HEK293T (cell line): ENCODE results near the gene CNPPD1.

ENCODE experiments used
- CTCF ChIA-PET: fragments of 350-600 bp; formaldehyde crosslinking; extraction: SDS; loops from one replicate; lab custom pipeline; 2021; ENCODE audit warnings: antibody characterized with exemption, inconsistent platforms; lab: Yijun Ruan, JAX
- POLR2A ChIA-PET: fragments of 350-600 bp; formaldehyde crosslinking; extraction: SDS; loops from one replicate; lab custom pipeline; 2020; ENCODE audit warnings: antibody characterized with exemption, inconsistent platforms; lab: Yijun Ruan, JAX
- DNase-seq: peaks from one replicate; pipeline ENCODE4 v3.0.0; 2012; ENCODE audit warnings: mixed read lengths; ENCODE audit errors: extremely low spot score
- ARNT ChIP-seq: fragments of 450-650 bp; IDR thresholded peaks from 2 replicates; pipeline ENCODE4 v1.6.1; 2017; ENCODE audit warnings: mild to moderate bottlenecking
- BHLHE40 ChIP-seq: fragments of 450-650 bp; IDR thresholded peaks from 2 replicates; pipeline ENCODE4 v1.6.1; 2016; ENCODE audit warnings: mild to moderate bottlenecking, moderate library complexity, borderline replicate concordance
- CTBP1 ChIP-seq: fragments of 450-650 bp; IDR thresholded peaks from 2 replicates; pipeline ENCODE4 v1.6.1; 2016; ENCODE audit warnings: borderline replicate concordance
- ELF4 ChIP-seq: fragments of 450-650 bp; IDR thresholded peaks from 2 replicates; pipeline ENCODE4 v1.6.1; 2017; ENCODE audit warnings: antibody characterized with exemption
- FOXA1 ChIP-seq: fragments of 450-650 bp; IDR thresholded peaks from 2 replicates; pipeline ENCODE4 v1.6.1; 2016; ENCODE audit warnings: mild to moderate bottlenecking
- FOXK2 ChIP-seq: fragments of 450-650 bp; IDR thresholded peaks from 2 replicates; pipeline ENCODE4 v1.6.1; 2016; ENCODE audit warnings: mild to moderate bottlenecking
- FOXM1 ChIP-seq: fragments of 450-650 bp; IDR thresholded peaks from 2 replicates; pipeline ENCODE4 v1.6.1; 2017; ENCODE audit warnings: mild to moderate bottlenecking, borderline replicate concordance
- HDGF ChIP-seq: fragments of 450-650 bp; IDR thresholded peaks from 2 replicates; pipeline ENCODE4 v1.6.1; 2017; ENCODE audit warnings: antibody characterized with exemption, borderline replicate concordance
- L3MBTL2 ChIP-seq: fragments of 450-650 bp; conservative IDR thresholded peaks from 2 replicates; pipeline ENCODE4 v1.6.1; 2016; ENCODE audit warnings: mild to moderate bottlenecking
- LEF1 ChIP-seq: fragments of 450-650 bp; IDR thresholded peaks from 2 replicates; pipeline ENCODE4 v1.6.1; 2017; ENCODE audit warnings: mild to moderate bottlenecking, borderline replicate concordance
- NFRKB ChIP-seq: fragments of 450-650 bp; IDR thresholded peaks from 2 replicates; pipeline ENCODE4 v1.6.1; 2016; ENCODE audit warnings: mild to moderate bottlenecking, moderate library complexity
- SP1 ChIP-seq: fragments of 450-650 bp; IDR thresholded peaks from 2 replicates; pipeline ENCODE4 v1.6.1; 2017
- SUZ12 ChIP-seq: fragments of 450-650 bp; IDR thresholded peaks from 2 replicates; pipeline ENCODE4 v1.6.1; 2016; ENCODE audit warnings: mild to moderate bottlenecking
- TARDBP ChIP-seq: fragments of 450-650 bp; IDR thresholded peaks from 2 replicates; pipeline ENCODE4 v1.6.1; 2016
- ZNF384 ChIP-seq: fragments of 450-650 bp; IDR thresholded peaks from 2 replicates; pipeline ENCODE4 v1.6.1; 2016
- TF ChIP-seq, protein P1 (sequence below): fragments of 450-650 bp; IDR thresholded peaks from 2 replicates; pipeline ENCODE4 v1.6.1; 2016

CNPPD1 gene

DNA sequence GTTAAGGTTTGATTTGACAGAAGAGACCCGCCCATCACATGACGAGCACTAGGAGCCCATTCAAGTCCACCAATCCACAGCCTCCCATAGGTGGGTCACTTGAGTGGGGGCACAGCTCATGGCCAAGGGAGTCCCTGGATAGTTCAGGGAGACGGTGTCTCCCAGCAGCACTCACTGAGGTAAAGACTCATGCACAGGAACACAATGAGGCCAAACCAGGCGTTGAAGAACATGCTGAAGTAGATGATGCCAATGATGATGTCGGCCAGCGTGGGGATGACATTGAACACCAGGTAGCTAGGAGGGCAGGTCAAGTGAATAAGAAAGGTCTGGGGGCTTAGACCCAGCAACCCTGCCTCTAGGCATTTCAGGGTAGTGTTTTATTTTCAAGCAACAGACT, 38.1 kb upstream of the CNPPD1 start:
- no peak for DNase-seq
- POLR2A ChIA-PET: interaction anchor here (0.7 to 1.1 kb wide), 3 partner anchors 8 to 152 kb away, joined by 3 to 4 read pairs (median 3); partner anchors contain the start of gene ZFAND2B
- no peak for TF ChIP-seq SP1
- TF ChIP-seq, protein P1, sequence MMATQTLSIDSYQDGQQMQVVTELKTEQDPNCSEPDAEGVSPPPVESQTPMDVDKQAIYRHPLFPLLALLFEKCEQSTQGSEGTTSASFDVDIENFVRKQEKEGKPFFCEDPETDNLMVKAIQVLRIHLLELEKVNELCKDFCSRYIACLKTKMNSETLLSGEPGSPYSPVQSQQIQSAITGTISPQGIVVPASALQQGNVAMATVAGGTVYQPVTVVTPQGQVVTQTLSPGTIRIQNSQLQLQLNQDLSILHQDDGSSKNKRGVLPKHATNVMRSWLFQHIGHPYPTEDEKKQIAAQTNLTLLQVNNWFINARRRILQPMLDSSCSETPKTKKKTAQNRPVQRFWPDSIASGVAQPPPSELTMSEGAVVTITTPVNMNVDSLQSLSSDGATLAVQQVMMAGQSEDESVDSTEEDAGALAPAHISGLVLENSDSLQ: no peak
- no peak for TF ChIP-seq ARNT
- no peak for TF ChIP-seq HDGF
- TF ChIP-seq FOXK2: no peak
- no peak for TF ChIP-seq TARDBP
- TF ChIP-seq FOXM1: no peak
- TF ChIP-seq LEF1: no peak
- TF ChIP-seq L3MBTL2: no peak
- CTCF ChIA-PET: no interaction called here

DNA sequence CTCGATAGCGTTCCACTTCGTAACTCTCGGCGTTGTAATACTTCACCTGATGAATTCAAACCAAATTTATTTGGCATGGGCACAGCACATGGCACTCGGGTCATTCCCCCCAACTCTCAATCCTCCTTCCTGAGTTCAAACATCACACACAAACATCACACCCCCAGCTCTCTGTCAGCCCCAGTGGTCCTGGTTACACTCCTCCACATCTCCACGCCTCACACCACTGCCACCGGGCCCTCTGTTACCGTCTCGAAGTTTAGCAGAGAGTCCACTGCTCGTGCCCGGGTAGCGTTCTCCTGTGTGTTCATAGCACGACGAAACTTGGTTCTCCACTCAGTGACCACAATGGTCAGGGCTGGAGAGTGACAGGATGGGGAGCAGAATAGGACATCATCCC, 37.4 kb upstream of the CNPPD1 start:
- no peak for DNase-seq
- POLR2A ChIA-PET: interaction anchor here (0.7 to 0.9 kb wide), 2 partner anchors 16 to 153 kb away, joined by 3 read pairs; no protein-coding TSS in a partner anchor
- TF ChIP-seq HDGF: no peak
- TF ChIP-seq NFRKB: no peak
- no peak for TF ChIP-seq FOXM1
- no peak for TF ChIP-seq CTBP1
- no peak for TF ChIP-seq ELF4
- no peak for TF ChIP-seq LEF1
- TF ChIP-seq TARDBP: no peak
- TF ChIP-seq, protein P1: no peak
- no peak for TF ChIP-seq FOXK2
- TF ChIP-seq SUZ12: no peak
- no peak for TF ChIP-seq BHLHE40
- no peak for TF ChIP-seq FOXA1
- TF ChIP-seq ARNT: no peak
- TF ChIP-seq SP1: no peak
- TF ChIP-seq ZNF384: no peak
- CTCF ChIA-PET: no interaction called here

DNA sequence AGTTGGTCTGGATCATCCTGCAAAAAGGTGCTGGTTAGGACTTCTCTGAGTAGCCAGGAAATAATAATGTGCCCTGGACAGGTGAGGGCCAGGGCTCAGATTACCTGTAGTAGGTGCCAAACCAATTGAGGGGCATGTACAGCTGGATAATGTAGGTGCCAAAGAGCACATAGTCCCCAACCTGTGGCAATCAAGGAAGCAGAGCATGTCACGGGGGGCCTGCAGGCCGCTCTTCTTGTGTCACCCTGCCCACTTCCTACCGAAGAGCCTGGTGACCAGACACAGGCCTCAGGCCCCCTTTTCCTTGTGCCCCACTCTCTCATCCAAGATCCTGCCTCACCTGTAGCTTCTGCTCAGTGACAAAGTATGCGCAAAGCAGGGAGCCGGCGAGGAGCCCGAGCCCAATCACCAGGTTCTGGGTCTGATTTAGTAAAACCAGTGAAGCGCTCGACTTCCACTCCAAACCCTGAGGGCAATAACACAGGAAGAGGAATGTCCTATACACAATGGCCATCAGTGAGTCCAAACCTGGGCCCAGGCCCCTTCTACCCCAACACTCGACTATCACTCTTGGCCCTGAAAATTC, 36.9 kb upstream of the CNPPD1 start:
- DNase-seq: no peak
- ChIA-PET POLR2A (no interaction called here), CTCF (no interaction called here)
- TF ChIP-seq BHLHE40 (no peak), TARDBP (no peak), SP1 (no peak), ELF4 (no peak)
- TF ChIP-seq, protein P1: no peak

DNA sequence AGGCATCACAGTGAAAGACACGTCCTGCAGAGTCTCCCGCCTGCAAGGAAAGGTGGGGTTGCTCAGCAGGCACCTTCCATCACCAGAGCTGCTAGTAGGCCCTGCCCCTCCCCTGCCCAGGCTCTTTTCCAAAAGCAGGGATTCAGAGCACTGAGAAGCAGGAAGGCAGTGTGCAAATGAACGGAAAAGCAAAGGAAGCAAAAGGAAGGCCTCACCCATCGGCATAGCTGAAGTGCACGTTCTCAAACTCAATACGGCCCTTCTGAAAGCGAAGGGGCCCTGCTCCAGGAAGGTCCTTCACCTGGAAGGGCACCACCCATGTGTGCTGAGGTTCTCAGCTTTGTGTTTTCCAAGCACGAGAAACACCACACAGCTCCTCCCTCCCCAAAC, 36.3 kb upstream of the CNPPD1 start:
- ChIA-PET CTCF (no interaction called here), POLR2A (no interaction called here)
- TF ChIP-seq SUZ12: no peak
- no peak for TF ChIP-seq FOXA1
- no peak for TF ChIP-seq BHLHE40
- TF ChIP-seq HDGF: no peak
- no peak for TF ChIP-seq TARDBP
- TF ChIP-seq FOXM1: no peak
- TF ChIP-seq FOXK2: no peak
- no peak for TF ChIP-seq CTBP1
- TF ChIP-seq L3MBTL2: no peak
- TF ChIP-seq ZNF384: no peak
- TF ChIP-seq ELF4: no peak
- no peak for DNase-seq

DNA sequence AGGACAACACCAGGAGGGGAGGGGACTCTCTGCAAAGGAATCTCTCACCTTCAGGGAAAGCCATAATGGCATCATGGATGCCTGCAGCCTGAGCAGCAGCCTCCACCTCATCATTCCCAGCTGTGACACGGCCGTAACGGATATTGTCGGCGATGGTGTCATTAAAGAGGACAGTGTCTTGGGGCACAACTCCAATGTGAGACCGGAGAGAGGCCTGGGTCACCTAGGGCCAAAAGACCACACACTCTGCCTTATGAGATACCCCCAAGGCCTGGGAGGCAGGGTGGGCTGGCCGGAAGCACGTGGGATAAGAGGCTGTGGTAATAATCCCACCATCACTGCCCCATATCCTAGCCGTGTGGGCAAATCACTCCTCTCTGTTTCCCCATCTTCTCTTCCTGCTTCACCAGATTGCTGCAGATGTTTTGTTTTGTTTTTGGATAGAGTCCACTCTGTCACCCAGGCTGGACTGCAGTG, 34.2 kb upstream of the CNPPD1 start:
- ChIA-PET POLR2A (interaction anchor here (1.2 kb wide), 1 partner anchor 34 kb away, joined by 4 read pairs; the partner anchor contains the start of gene CNPPD1), CTCF (interaction anchor here (0.5 to 1.1 kb wide), 2 partner anchors 40 to 51 kb away, joined by 3 to 5 read pairs; no protein-coding TSS in a partner anchor)
- no peak for TF ChIP-seq HDGF
- TF ChIP-seq NFRKB: no peak
- no peak for TF ChIP-seq TARDBP
- TF ChIP-seq ARNT: no peak
- no peak for TF ChIP-seq FOXM1
- TF ChIP-seq CTBP1: no peak
- TF ChIP-seq ZNF384: no peak
- TF ChIP-seq FOXK2: no peak
- TF ChIP-seq, protein P1: no peak
- no peak for TF ChIP-seq SP1
- no peak for DNase-seq
